Activated B cell treated with CpG ODN at 0.5 μM for 24 hours (primary cell): ENCODE results near the gene RAD51B. TPM values are rescaled to one million over a fixed set of nuclear protein-coding genes. Genes with fewer than 3 reads are reported as not detected.

Source experiments
- ATAC-seq: fragments of 200-7000 bp; cut with Tn5 transposase; one replicate; pipeline ENCODE4 v1.10.0; 2021; ENCODE audit warnings: low read depth, mild to moderate bottlenecking, moderate library complexity
- CTCF ChIA-PET: fragments of 350-600 bp; sonication (Branson Sonifier 250); formaldehyde crosslinking; loops from one replicate; lab custom pipeline; 2021; ENCODE audit warnings: antibody characterized with exemption; lab: Charles Lee
- POLR2A ChIA-PET: fragments of 350-600 bp; sonication (Branson Sonifier 250); formaldehyde crosslinking; loops from one replicate; lab custom pipeline; 2021; ENCODE audit warnings: antibody characterized with exemption; lab: Charles Lee
- DNase-seq: peaks from one replicate; pipeline ENCODE4 v3.0.0; 2022
- H3K27ac Mint-ChIP-seq: one replicate; pipeline ENCODE4 v1.8.0; 2020; ENCODE audit warnings: mixed read lengths
- H3K27me3 Mint-ChIP-seq: one replicate; pipeline ENCODE4 v1.8.0; 2021; ENCODE audit warnings: mixed read lengths
- H3K36me3 Mint-ChIP-seq: one replicate; pipeline ENCODE4 v1.8.0; 2021; ENCODE audit warnings: low read depth, mixed read lengths
- H3K4me1 Mint-ChIP-seq: one replicate; pipeline ENCODE4 v1.8.0; 2021; ENCODE audit warnings: mixed read lengths
- H3K4me3 Mint-ChIP-seq: one replicate; pipeline ENCODE4 v1.8.0; 2020; ENCODE audit warnings: mild to moderate bottlenecking, mixed read lengths
- H3K9me3 Mint-ChIP-seq: one replicate; pipeline ENCODE4 v1.8.0; 2020; ENCODE audit warnings: mixed read lengths
- intact Hi-C: fragments of 100-400 bp; cut with micrococcal nuclease; formaldehyde crosslinking; loops from one replicate; pipeline ENCODE4 v1.15.1; 2024
- total RNA-seq: library from RNA; stranded (reverse); gene quantifications from 2 replicates; pipeline ENCODE4 v1.2.3, GENCODE V29; 2022
- TF ChIP-seq, protein P1 (sequence below): fragments of 200-600 bp; IDR thresholded peaks from one replicate; pipeline ENCODE4 v1.8.0; 2022; ENCODE audit warnings: antibody characterized with exemption, mild to moderate bottlenecking

The RAD51B gene
- total RNA-seq, 1 donor from 2014 or later = 53.9 TPM

- DNase-seq = no peak
- no peaks in the 10 kb centered on the region for H3K9me3 Mint-ChIP-seq
- ChIA-PET POLR2A (interaction anchor here (0.5 to 2.4 kb wide), 3 partner anchors 120 to 159 kb away, joined by 3 to 13 read pairs (median 12); no protein-coding TSS in a partner anchor), CTCF (no interaction called here)
- H3K27ac Mint-ChIP-seq = peak overlapping the region; percentile 42
- intact Hi-C loops = no loop called here
- H3K4me3 Mint-ChIP-seq = no peak overlapping the region
- no peak for ATAC-seq
- H3K4me1 Mint-ChIP-seq = peaks cover 30% of the 10 kb centered on the region
- TF ChIP-seq, protein P1, sequence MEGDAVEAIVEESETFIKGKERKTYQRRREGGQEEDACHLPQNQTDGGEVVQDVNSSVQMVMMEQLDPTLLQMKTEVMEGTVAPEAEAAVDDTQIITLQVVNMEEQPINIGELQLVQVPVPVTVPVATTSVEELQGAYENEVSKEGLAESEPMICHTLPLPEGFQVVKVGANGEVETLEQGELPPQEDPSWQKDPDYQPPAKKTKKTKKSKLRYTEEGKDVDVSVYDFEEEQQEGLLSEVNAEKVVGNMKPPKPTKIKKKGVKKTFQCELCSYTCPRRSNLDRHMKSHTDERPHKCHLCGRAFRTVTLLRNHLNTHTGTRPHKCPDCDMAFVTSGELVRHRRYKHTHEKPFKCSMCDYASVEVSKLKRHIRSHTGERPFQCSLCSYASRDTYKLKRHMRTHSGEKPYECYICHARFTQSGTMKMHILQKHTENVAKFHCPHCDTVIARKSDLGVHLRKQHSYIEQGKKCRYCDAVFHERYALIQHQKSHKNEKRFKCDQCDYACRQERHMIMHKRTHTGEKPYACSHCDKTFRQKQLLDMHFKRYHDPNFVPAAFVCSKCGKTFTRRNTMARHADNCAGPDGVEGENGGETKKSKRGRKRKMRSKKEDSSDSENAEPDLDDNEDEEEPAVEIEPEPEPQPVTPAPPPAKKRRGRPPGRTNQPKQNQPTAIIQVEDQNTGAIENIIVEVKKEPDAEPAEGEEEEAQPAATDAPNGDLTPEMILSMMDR = no peak
- no peaks in the 10 kb centered on the region for H3K36me3 Mint-ChIP-seq
- H3K27me3 Mint-ChIP-seq = no peaks in the 10 kb centered on the region
Observed at GRCh38 chr14:68627050-68627867, 807.7 kb downstream of the RAD51B start.

DNA sequence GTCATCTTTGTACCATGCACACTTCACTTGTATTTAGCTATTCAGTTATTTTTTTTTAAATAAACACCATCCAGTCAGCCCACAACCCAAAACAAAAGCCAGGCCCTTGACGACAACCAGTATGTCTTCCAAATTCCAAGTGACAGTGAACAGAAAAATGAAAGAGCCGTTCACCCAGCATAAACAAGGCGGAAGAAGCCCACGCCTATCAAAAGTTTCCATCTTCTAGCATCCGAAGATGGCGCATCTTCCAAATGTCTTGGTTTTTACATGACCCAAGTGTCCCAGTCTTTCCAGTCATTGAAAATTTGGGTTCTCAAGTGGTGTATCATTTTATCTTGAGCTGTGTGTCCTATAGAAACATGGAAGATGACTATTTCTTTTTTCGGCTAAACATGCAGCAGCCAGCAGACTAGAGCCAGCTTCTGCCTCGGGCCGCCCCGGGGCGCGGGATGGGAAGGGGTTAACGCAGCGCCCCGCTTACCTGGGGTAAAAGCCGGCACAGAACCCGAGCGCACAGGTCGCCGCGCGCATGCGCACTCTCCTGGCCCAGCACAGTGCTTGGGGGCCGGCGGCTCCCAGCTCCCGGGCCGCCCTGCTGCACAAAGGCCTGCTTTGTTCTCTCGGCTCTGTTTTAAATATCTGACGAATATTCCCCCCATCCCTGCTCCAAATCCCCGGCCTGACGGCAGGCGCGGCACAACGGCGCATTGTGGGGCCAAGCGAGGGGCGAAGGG is 808.5 kb downstream of the RAD51B start:
- ChIA-PET POLR2A (interaction anchor here (0.6 to 2.6 kb wide), 15 partner anchors 16 to 233 kb away, joined by 3 to 13 read pairs (median 5); partner anchors contain the start of gene ZFP36L1), CTCF (no interaction called here)
- H3K27me3 Mint-ChIP-seq = no peaks in the 10 kb centered on the region
- DNase-seq = peak; percentile 52
- H3K27ac Mint-ChIP-seq = peak overlapping the region; percentile 80
- TF ChIP-seq, protein P1 = no peak
- intact Hi-C loops = loop anchor here (1.0 kb wide), 1 partner anchor 114 kb away; no protein-coding TSS in a partner anchor
- H3K36me3 Mint-ChIP-seq = no peaks in the 10 kb centered on the region
- H3K4me3 Mint-ChIP-seq = peak overlapping the region; percentile 80
- peaks cover 28% of the 10 kb centered on the region for H3K4me1 Mint-ChIP-seq
- H3K9me3 Mint-ChIP-seq = no peaks in the 10 kb centered on the region
- peak; percentile 76 for ATAC-seq

- ChIA-PET CTCF (interaction anchor here (1.5 kb wide), 1 partner anchor 54 kb away, joined by 3 read pairs; no protein-coding TSS in a partner anchor), POLR2A (interaction anchor here (0.7 to 2.8 kb wide), 19 partner anchors 11 to 353 kb away, joined by 3 to 13 read pairs (median 6); partner anchors contain the start of gene ZFP36L1)
- ATAC-seq (peak; percentile 53), DNase-seq (no peak)
- Mint-ChIP-seq H3K27ac (peak overlapping the region; percentile 80), H3K9me3 (no peaks in the 10 kb centered on the region), H3K36me3 (no peaks in the 10 kb centered on the region), H3K27me3 (no peaks in the 10 kb centered on the region), H3K4me1 (peaks cover 31% of the 10 kb centered on the region), H3K4me3 (peak overlapping the region; percentile 80)
- TF ChIP-seq, protein P1 = no peak
- intact Hi-C loops = loop anchor here (1.0 kb wide), 1 partner anchor 114 kb away; no protein-coding TSS in a partner anchor
Observed at GRCh38 chr14:68628605-68629310, 809.2 kb downstream of the RAD51B start.

DNA sequence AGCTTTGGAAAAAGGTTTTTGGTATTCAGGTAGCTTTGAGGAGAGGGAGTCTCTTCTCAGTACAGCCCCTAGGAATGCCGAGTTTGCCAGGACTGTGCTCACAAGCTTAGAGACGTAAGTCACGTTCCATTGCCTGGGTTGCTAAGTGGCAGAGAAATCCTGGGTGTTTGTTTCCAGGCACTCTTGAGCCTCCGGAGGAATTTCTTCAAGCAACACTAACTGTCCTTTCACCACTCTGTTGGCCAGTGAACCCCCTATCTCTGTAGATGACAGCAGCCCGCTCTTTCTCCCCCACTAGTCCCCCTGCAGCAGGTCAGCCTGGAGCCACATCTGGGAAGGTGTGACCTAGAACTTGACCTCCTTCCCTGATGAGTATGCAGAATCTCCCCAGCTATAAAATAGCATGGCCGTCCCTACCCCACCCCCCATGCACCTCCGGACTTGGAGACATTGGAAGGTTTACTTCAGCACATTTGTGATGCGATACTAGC is 810.5 kb downstream of the RAD51B start:
- ChIA-PET POLR2A (interaction anchor here (0.6 to 2.8 kb wide), 7 partner anchors 9 to 681 kb away, joined by 3 to 11 read pairs (median 7); no protein-coding TSS in a partner anchor), CTCF (interaction anchor here (1.0 to 1.5 kb wide), 2 partner anchors 9 to 53 kb away, joined by 3 read pairs; no protein-coding TSS in a partner anchor)
- no peak overlapping the region for H3K27ac Mint-ChIP-seq
- no peaks in the 10 kb centered on the region for H3K9me3 Mint-ChIP-seq
- no peak for DNase-seq
- H3K36me3 Mint-ChIP-seq = no peaks in the 10 kb centered on the region
- TF ChIP-seq, protein P1 = no peak
- H3K4me3 Mint-ChIP-seq = no peak overlapping the region
- no peak for ATAC-seq
- H3K27me3 Mint-ChIP-seq = no peaks in the 10 kb centered on the region
- H3K4me1 Mint-ChIP-seq = peaks cover 33% of the 10 kb centered on the region
- intact Hi-C loops = no loop called here
